ENCODE results near the gene SPTBN1. TPM values are rescaled to one million over a fixed set of nuclear protein-coding genes. Genes with fewer than 3 reads are reported as not detected.

The SPTBN1 gene
- total RNA-seq, 1 donor from 2014 or later, result 217 TPM

- H3K4me3 Mint-ChIP-seq, result no peak overlapping the region
- H3K27ac Mint-ChIP-seq (ENCODE audit: unreplicated experiment), result no peak overlapping the region
- no peak for DNase-seq (ENCODE audit: low read depth, low spot score)
- H3K36me3 Mint-ChIP-seq (ENCODE audit: low read depth), result peaks cover 3% of the 10 kb centered on the region
- no peaks in the 10 kb centered on the region for H3K9me3 Mint-ChIP-seq
- TF ChIP-seq, protein P1, sequence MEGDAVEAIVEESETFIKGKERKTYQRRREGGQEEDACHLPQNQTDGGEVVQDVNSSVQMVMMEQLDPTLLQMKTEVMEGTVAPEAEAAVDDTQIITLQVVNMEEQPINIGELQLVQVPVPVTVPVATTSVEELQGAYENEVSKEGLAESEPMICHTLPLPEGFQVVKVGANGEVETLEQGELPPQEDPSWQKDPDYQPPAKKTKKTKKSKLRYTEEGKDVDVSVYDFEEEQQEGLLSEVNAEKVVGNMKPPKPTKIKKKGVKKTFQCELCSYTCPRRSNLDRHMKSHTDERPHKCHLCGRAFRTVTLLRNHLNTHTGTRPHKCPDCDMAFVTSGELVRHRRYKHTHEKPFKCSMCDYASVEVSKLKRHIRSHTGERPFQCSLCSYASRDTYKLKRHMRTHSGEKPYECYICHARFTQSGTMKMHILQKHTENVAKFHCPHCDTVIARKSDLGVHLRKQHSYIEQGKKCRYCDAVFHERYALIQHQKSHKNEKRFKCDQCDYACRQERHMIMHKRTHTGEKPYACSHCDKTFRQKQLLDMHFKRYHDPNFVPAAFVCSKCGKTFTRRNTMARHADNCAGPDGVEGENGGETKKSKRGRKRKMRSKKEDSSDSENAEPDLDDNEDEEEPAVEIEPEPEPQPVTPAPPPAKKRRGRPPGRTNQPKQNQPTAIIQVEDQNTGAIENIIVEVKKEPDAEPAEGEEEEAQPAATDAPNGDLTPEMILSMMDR (conservative IDR thresholded peaks at IDR 0.05), result no peak
- no peaks in the 10 kb centered on the region for H3K4me1 Mint-ChIP-seq
- H3K27me3 Mint-ChIP-seq (ENCODE audit: low read depth), result no peaks in the 10 kb centered on the region
These were observed 93.3 kb downstream of the SPTBN1 start for GRCh38 chr2:54549430-54549829.

DNA sequence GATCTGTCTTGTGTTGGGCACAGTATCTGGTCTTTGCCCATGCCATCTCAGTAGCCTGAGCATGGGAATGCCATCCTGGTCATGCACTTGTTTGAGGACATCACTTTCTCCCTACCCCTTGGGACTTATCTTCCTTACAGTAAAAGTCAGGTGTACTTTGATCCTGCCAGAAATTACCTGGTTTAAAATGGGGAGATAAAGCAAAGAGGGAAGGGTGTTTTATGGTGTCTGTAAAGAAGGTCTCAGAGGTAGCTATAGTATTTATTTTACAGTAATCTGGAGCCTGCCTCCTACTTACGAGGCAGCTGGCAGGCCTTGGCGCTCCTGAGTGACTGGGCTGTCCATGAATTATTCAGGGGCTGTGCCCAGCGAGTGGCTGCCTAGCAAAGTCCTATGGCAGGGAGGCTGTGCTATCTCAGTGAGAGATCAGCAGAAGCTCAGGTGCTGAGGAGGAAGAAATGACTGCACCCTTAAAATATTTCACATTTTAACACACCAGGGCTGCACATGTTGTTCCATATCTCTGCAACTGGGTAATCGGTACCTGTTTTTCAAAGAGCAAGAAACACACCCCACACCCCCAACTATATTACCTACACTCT is 93.9 kb downstream of the SPTBN1 start:
- no peaks in the 10 kb centered on the region for H3K9me3 Mint-ChIP-seq

DNA sequence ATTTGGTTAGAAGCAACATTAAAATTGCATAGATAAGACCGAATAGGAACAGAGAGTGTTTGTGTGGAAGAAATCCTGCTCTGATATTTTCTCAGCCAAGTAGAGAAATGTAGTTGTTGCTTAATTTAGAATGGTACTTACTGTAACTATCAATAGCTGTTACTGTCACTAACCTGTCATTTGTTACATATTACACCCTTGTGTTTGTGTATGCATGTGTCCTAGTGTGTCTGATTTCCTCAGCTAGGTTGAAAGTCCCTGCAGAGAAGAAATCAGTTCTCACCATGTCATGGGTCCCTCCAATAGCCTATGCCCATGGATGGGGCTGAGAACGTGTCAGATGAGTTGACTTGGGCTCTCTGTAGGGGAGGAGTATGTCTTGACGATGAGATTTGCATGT is 94.4 kb downstream of the SPTBN1 start:
- Mint-ChIP-seq H3K27me3 (ENCODE audit: low read depth) (no peaks in the 10 kb centered on the region), H3K4me3 (no peak overlapping the region), H3K36me3 (ENCODE audit: low read depth) (no peaks in the 10 kb centered on the region), H3K4me1 (no peaks in the 10 kb centered on the region), H3K27ac (ENCODE audit: unreplicated experiment) (peak overlapping the region; percentile 37), H3K9me3 (no peaks in the 10 kb centered on the region)
- TF ChIP-seq, protein P1 (conservative IDR thresholded peaks at IDR 0.05), result no peak
- no peak for DNase-seq (ENCODE audit: low read depth, low spot score)

More for the DNA sequence above, 93.9 kb downstream of the SPTBN1 start:
- no peak overlapping the region for H3K4me3 Mint-ChIP-seq
- no peaks in the 10 kb centered on the region for H3K4me1 Mint-ChIP-seq
- no peak for DNase-seq (ENCODE audit: low read depth, low spot score)
- H3K27ac Mint-ChIP-seq (ENCODE audit: unreplicated experiment), result no peak overlapping the region
- no peaks in the 10 kb centered on the region for H3K27me3 Mint-ChIP-seq (ENCODE audit: low read depth)
- TF ChIP-seq, protein P1 (conservative IDR thresholded peaks at IDR 0.05), result no peak
- H3K36me3 Mint-ChIP-seq (ENCODE audit: low read depth), result peaks cover under 1% of the 10 kb centered on the region

GRCh38 chr2:54551123-54551756 is 95.1 kb downstream of the SPTBN1 start:
- H3K9me3 Mint-ChIP-seq, result no peaks in the 10 kb centered on the region
- no peak overlapping the region for H3K4me3 Mint-ChIP-seq
- no peaks in the 10 kb centered on the region for H3K27me3 Mint-ChIP-seq (ENCODE audit: low read depth)
- H3K27ac Mint-ChIP-seq (ENCODE audit: unreplicated experiment), result no peak overlapping the region
- TF ChIP-seq, protein P1 (conservative IDR thresholded peaks at IDR 0.05), result no peak
- H3K36me3 Mint-ChIP-seq (ENCODE audit: low read depth), result no peaks in the 10 kb centered on the region
- no peak for DNase-seq (ENCODE audit: low read depth, low spot score)
- peaks cover 3% of the 10 kb centered on the region for H3K4me1 Mint-ChIP-seq

DNA sequence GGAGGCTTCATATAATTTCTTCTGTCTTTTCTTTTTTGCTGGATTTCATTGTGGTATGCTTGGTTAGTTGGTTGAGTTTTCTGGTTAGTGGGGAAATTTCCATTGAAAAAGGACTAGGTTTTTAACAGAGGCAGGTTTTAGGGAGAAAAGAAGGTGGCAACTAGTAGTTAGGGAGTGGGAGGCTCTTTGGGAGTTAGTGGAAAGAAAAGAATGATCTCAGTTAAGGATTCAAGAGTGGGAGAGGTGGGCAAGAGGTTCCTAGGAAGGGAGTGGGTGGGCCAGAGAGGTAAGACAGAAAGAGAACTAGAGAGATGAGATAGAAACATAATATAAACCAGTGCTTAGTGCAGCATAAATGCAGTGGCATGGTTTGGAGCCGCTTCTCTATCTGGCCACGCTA is 96.9 kb downstream of the SPTBN1 start:
- Mint-ChIP-seq H3K36me3 (ENCODE audit: low read depth) (no peaks in the 10 kb centered on the region), H3K4me1 (peaks cover 18% of the 10 kb centered on the region), H3K4me3 (peak overlapping the region; percentile 50), H3K27me3 (ENCODE audit: low read depth) (no peaks in the 10 kb centered on the region), H3K9me3 (no peaks in the 10 kb centered on the region), H3K27ac (ENCODE audit: unreplicated experiment) (peak overlapping the region; percentile 20)
- no peak for DNase-seq (ENCODE audit: low read depth, low spot score)
- TF ChIP-seq, protein P1 (conservative IDR thresholded peaks at IDR 0.05), result no peak
